BJ (cell line): Measurements from ENCODE around the gene DND1. TPM values are rescaled to one million over a fixed set of nuclear protein-coding genes. Genes with fewer than 3 reads are reported as not detected.
"Not testable (repeated sequence)": the region's sequence is repeated elsewhere in the genome, so short reads cannot be mapped to it uniquely, and the experiment has no call there.

Source experiments
- CTCF ChIA-PET: fragments of 350-600 bp; formaldehyde crosslinking; extraction: SDS; loops from one replicate; lab custom pipeline; 2021; ENCODE audit warnings: antibody characterized with exemption, inconsistent platforms; lab: Yijun Ruan, JAX
- POLR2A ChIA-PET: fragments of 300-600 bp; sonication (Branson Sonifier 250); formaldehyde crosslinking; extraction: SDS; loops from one replicate; lab custom pipeline; 2021; ENCODE audit warnings: antibody characterized with exemption; lab: Charles Lee
- DNase-seq: peaks from one replicate; pipeline ENCODE4 v3.0.0-alpha.2; 2011; ENCODE audit warnings: low read depth
- H3K27me3 ChIP-seq: 2 replicates; pipeline ENCODE4 v1.6.0; 2011; ENCODE audit warnings: low read length; ENCODE audit not compliant: control insufficient read depth, insufficient read depth
- H3K36me3 ChIP-seq: 2 replicates; pipeline ENCODE4 v1.5.1; 2011; ENCODE audit warnings: low read length; ENCODE audit not compliant: control insufficient read depth, insufficient read depth
- H3K4me3 ChIP-seq: 2 replicates; pipeline ENCODE4 v1.5.1; 2011; ENCODE audit warnings: low read depth, mild to moderate bottlenecking, control low read depth, low read length
- polyA minus RNA-seq: library from RNA; depleted of rRNA, polyadenylated mRNA; stranded (reverse); fragments of >200 nt; gene quantifications from 2 replicates; pipeline ENCODE4 v1.2.3, GENCODE V29; 2011; rRNA and poly(A)+ RNA removed
- polyA plus RNA-seq: library from polyadenylated mRNA; depleted of rRNA; stranded (reverse); fragments of >200 nt; gene quantifications from 2 replicates; pipeline ENCODE4 v1.2.3, GENCODE V29; 2011; rRNA removed
- TF ChIP-seq, protein P1 (sequence below): IDR thresholded peaks from 2 replicates; pipeline ENCODE4 v1.5.1; 2011; ENCODE audit warnings: low read depth, mild to moderate bottlenecking, control low read depth, inconsistent platforms, low read length, moderate library complexity; ENCODE audit not compliant: insufficient read depth

DND1 gene
- polyA plus RNA-seq (0.21 and 0.36 TPM in 2 replicates), polyA minus RNA-seq (0.15 and 0.62 TPM in 2 replicates)

DNA sequence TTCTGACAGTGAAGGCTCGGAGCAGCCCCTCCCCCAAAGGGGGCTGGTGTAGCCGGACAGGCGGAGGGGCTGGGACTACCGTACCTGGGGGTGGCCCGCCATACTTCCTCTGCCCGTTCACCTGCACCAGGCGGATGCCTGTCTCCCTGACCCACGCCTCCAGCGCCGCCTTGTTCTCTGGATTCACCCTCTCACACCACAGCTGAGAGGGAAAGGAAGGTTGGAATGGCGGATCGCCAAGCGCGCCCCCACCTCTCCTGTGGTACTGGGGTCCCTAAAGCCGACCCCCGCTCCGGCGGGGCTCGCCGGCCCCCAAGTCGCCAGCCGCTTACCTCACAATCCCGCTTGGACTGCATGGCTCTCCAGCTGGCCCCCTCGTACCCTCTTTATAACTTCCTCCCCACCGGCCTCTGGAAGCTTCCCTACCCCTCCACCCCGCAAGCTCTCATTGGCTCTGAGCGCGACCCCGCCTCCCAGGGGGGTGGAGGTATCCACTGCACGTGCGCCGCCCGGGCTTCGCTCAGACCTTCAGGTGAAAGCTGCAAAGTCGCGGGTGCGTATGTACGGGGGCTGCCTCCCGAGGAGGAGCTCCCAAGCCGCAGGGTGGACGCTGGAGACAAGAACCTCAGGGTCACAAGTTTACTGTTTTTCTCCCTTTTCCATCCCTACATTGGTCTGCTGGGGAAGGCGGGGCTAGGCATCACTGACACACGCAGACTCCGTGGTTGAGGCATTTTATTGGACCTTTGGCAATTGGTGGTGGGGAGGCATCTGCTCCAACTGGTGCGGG lies at the start of gene DND1:
DND1 (minus strand) TSS at position 390 of the 790 bp plus-strand sequence; CDS start at position 356, 34 bp downstream.
- no peak within 1 kb of the TSS for H3K4me3 ChIP-seq
- TF ChIP-seq, protein P1, sequence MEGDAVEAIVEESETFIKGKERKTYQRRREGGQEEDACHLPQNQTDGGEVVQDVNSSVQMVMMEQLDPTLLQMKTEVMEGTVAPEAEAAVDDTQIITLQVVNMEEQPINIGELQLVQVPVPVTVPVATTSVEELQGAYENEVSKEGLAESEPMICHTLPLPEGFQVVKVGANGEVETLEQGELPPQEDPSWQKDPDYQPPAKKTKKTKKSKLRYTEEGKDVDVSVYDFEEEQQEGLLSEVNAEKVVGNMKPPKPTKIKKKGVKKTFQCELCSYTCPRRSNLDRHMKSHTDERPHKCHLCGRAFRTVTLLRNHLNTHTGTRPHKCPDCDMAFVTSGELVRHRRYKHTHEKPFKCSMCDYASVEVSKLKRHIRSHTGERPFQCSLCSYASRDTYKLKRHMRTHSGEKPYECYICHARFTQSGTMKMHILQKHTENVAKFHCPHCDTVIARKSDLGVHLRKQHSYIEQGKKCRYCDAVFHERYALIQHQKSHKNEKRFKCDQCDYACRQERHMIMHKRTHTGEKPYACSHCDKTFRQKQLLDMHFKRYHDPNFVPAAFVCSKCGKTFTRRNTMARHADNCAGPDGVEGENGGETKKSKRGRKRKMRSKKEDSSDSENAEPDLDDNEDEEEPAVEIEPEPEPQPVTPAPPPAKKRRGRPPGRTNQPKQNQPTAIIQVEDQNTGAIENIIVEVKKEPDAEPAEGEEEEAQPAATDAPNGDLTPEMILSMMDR, result no peak
- no peaks in the 10 kb centered on the region for H3K27me3 ChIP-seq
- ChIA-PET CTCF (interaction anchor here (2.1 kb wide), 1 partner anchor 8 kb away, joined by 7 read pairs; the partner anchor contains the start of gene WDR55), POLR2A (no interaction called here)
- no peak for DNase-seq
- peaks cover 43% of the 10 kb centered on the region for H3K36me3 ChIP-seq

DNA sequence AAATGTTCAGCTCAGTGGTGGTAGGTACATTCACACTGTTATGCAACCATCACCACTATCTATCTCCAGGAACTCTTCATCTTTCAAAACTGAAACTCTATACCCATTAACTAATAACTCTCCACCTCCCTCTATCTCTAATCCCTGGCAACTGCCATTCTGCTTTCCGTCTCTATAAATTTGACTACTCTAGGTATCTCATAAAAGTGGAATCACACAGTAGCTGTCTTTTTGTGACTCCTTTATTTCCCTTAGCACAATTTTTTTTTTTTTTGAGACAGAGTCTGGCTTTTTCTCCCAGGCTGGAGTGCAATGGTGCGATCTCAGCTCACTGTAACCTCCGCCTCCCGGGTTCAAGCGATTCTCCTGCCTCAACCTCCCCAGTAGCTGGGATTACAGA lies 48.0 kb upstream of the DND1 start:
- H3K27me3 ChIP-seq, DNase-seq, H3K4me3 ChIP-seq, POLR2A ChIA-PET, H3K36me3 ChIP-seq: not testable (repeated sequence)
- CTCF ChIA-PET, result interaction anchor here (1.0 to 1.7 kb wide), 6 partner anchors 10 to 355 kb away, joined by 3 to 5 read pairs (median 4); no protein-coding TSS in a partner anchor

DNA sequence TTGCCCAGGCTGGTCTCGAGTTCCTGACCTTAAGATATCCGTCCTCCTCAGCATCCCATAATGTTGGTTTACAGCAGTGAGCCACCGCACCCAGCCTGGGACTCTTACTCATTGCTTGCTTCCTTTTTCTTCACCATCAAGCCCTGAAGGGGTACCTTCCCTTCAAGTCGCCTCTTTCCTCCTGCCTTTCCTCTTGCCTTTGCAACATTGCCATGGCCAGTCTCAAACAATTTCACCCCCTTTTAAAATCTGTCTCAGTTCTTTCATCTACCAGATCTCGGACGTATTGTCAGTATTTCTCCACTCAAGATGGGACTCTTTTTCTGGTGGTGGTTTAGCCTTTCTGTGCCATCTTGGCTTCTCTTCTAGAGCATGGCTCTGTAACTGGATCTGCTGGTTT lies 47.4 kb upstream of the DND1 start:
- H3K4me3 ChIP-seq, H3K36me3 ChIP-seq, POLR2A ChIA-PET, H3K27me3 ChIP-seq, DNase-seq: not testable (repeated sequence)
- CTCF ChIA-PET, result interaction anchor here (0.8 to 3.0 kb wide), 9 partner anchors 9 to 366 kb away, joined by 3 to 20 read pairs (median 4); partner anchors contain the start of gene SLC4A9

DNA sequence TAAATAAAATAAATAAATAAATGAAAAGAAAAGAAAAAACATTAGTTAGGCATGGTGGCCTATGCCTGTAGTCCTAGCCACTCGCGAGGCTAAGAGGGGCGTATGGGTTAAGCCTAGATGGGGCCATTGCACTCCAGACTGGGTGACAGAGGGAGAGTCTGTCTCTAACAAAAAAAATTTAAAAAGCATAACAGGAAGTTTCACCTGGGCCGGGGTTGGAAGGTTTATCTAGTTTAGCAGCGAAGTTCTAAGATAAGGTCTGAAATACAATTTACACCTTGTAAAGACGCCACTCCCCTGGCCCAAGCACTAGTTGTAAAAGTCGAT lies 44.9 kb upstream of the DND1 start:
- Histone ChIP-seq H3K27me3 (0 out of 2 replicates have a peak, but pooled peaks cover 1% of the 10 kb centered on the region), H3K36me3 (no peaks in the 10 kb centered on the region), H3K4me3 (no peak overlapping the region; the same call in 1 of the 2 replicates)
- CTCF ChIA-PET, result interaction anchor here (0.5 to 3.0 kb wide), 8 partner anchors 9 to 473 kb away, joined by 3 to 20 read pairs (median 4); no protein-coding TSS in a partner anchor
- POLR2A ChIA-PET, result no interaction called here
- no peak for DNase-seq
- TF ChIP-seq, protein P1, result no peak

DNA sequence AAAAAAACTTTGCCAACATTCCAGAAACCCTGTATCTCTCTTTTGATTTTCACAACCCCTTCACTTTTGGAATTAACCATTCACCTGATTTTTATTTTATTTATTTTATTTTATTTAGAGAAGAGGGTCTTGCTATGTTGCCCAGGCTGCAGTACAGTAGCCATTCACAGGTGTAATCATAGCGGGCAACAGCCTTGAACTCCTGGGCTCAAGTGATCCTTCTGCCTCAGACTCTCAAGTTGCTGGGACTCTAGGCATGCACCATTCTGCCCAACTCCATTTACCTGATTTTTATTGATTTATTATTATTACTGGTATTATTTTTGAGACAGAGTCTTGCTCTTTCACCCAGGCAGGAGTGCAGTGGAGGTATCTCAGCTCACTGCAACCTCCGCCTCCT lies 42.9 kb upstream of the DND1 start:
- H3K27me3 ChIP-seq, H3K4me3 ChIP-seq, DNase-seq, CTCF ChIA-PET, H3K36me3 ChIP-seq, POLR2A ChIA-PET: not testable (repeated sequence)

DNA sequence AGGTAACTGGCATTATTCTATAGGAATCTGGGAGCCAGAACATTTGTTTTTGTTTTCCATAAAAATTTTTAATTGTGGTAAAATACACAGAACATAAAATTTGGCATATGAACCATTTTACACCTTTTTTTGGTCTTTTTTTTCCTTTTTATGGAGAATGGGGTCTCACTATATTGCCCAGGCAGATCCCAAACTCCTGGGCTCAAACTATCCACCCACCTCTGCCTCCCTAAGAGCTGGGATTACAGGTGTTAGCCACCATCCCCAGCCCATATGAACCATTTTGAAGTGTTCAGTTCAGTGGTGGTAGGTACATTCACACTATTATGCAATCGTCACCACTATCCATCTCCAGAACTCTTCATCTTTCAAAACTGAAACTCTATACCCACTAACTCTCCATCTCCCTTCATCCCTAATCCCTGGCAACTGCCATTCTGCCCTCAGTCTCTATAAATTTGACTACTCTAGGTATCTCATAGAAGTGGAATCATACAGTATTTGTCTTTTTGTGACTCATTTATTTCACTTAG lies 40.3 kb upstream of the DND1 start:
- ChIA-PET POLR2A (no interaction called here), CTCF (no interaction called here)
- Histone ChIP-seq H3K4me3 (no peak overlapping the region), H3K36me3 (no peaks in the 10 kb centered on the region), H3K27me3 (no peaks in the 10 kb centered on the region)
- no peak for DNase-seq
- TF ChIP-seq, protein P1, result no peak
